Liver (tissue), 3 donors: ENCODE results near the gene EIF3K.

ENCODE experiments used
- CTCF ChIP-seq: fragments of 150-350 bp; IDR thresholded peaks from 2 replicates; pipeline ENCODE4 v1.5.1; 2017; ENCODE audit warnings: improper control_type of control experiment, low read depth, low read length; ENCODE audit not compliant: missing input control
- EGR1 ChIP-seq, 2 donors: IDR thresholded peaks; 2 replicates each; pipeline ENCODE4 v1.6.1; 2016 to 2018; ENCODE audit warnings: antibody characterized with exemption in 2 of 2, low read depth in 2 of 2
- HNF4A ChIP-seq, 2 donors: conservative IDR thresholded peaks; 2 replicates each; pipeline ENCODE4 v1.6.1; 2016; ENCODE audit warnings: antibody characterized with exemption in 2 of 2, mild to moderate bottlenecking in 2 of 2
- ZBTB33 ChIP-seq: IDR thresholded peaks from 2 replicates; pipeline ENCODE4 v1.6.1; 2016; ENCODE audit warnings: antibody characterized with exemption
- donor health status: healthy.
- donor health status: healthy.

- TF ChIP-seq HNF4A (conservative IDR thresholded peaks at IDR 0.05) (no peak), CTCF (no peak), ZBTB33 (no peak), EGR1 (IDR thresholded peaks at IDR 0.05; ENCODE audit: low read depth in 2 of 2) (no peak)
Measured at GRCh38 chr19:38592940-38593339, 26.0 kb upstream of the EIF3K start.
